Measurements from ENCODE around the gene PAPPA.

GRCh38 chr9:116350213-116350612 lies 196.6 kb downstream of the PAPPA start:
- no peak for TF ChIP-seq CTCF (IDR thresholded peaks at IDR 0.05; ENCODE audit: insufficient read depth, low read depth, low read length)
- TF ChIP-seq EZH2 (IDR thresholded peaks at IDR 0.05; ENCODE audit: insufficient read depth, low read length) = no peak
